Prostate gland (tissue), 2 donors: ENCODE measurements around the gene RSPO3. TPM values are rescaled to one million over a fixed set of nuclear protein-coding genes. Genes with fewer than 3 reads are reported as not detected.

Source experiments
- DNase-seq: peaks from one replicate; pipeline ENCODE4 v3.0.0-alpha.2; 2019; ENCODE audit warnings: low spot score
- H3K27ac ChIP-seq, 2 donors: fragments of 200-600 bp; sonication (generic); 2 replicates each; pipeline ENCODE4 v1.5.1; 2017 to 2019
- H3K27me3 ChIP-seq: fragments of 200-600 bp; sonication (generic); replicated peaks from 2 replicates; pipeline ENCODE4 v1.5.1; 2019; ENCODE audit not compliant: insufficient read depth
- H3K36me3 ChIP-seq, 2 donors: fragments of 200-600 bp; sonication (generic); 1 replicate in 1 of 2; 2 replicates in 1 of 2; pipeline versions ENCODE4 v1.5.1 to v1.8.1; 2017 to 2019
- H3K4me1 ChIP-seq: fragments of 200-600 bp; sonication (generic); replicated peaks from 2 replicates; pipeline ENCODE4 v1.5.1; 2019
- H3K4me3 ChIP-seq, 2 donors: fragments of 200-600 bp; sonication (generic); 2 replicates each; pipeline ENCODE4 v1.5.1; 2017 to 2019
- H3K9me3 ChIP-seq: fragments of 200-600 bp; sonication (generic); 2 replicates; pipeline ENCODE4 v1.5.1; 2017
- CTCF ChIP-seq, 4 experiments: fragments of 200-600 bp in 2 of 4; fragments of 450-650 bp in 2 of 4; sonication (generic) in 2 of 4; IDR thresholded peaks; 1 replicate in 3 of 4; 2 replicates in 1 of 4; pipeline ENCODE4 v1.5.1; 2016 to 2019; ENCODE audit warnings: antibody characterized with exemption in 4 of 4, mild to moderate bottlenecking in 2 of 4, moderate library complexity in 2 of 4
- POLR2A ChIP-seq: fragments of 450-650 bp; IDR thresholded peaks from one replicate; pipeline ENCODE4 v1.6.1; 2016; ENCODE audit warnings: antibody characterized with exemption, mild to moderate bottlenecking
- POLR2AphosphoS5 ChIP-seq: sonication (generic); formaldehyde crosslinking; IDR thresholded peaks from one replicate; pipeline ENCODE4 v1.6.1; 2017; ENCODE audit warnings: antibody characterized with exemption
- WGBS: methylation state at CpG from one replicate; pipeline ENCODE4 v1.1.5; 2018; 5-methylcytosine and 5-hydroxymethylcytosine counted together
- intact Hi-C: fragments of 100-400 bp; cut with DNase I; formaldehyde crosslinking; loops from one replicate; pipeline ENCODE4 v1.14.2; 2022
- total RNA-seq, 2 donors: library from RNA; depleted of rRNA; stranded (reverse); fragments of >200 nt; gene quantifications; one replicate each; pipeline ENCODE4 v1.1.0, GENCODE V29; 2016

The RSPO3 gene
- total RNA-seq, 2 donors from 2014 or later = 1.9 to 4.8 TPM

GRCh38 chr6:127215931-127216330 lies 97.5 kb downstream of the RSPO3 start:
- DNase-seq = no peak
- TF ChIP-seq POLR2AphosphoS5 = no peak
- TF ChIP-seq POLR2A = no peak
- no peak for TF ChIP-seq CTCF (IDR thresholded peaks at IDR 0.05)
- Histone ChIP-seq H3K36me3 (no peaks in the 10 kb centered on the region), H3K27me3 (no peaks in the 10 kb centered on the region), H3K27ac (no peak overlapping the region), H3K4me1 (no peaks in the 10 kb centered on the region), H3K4me3 (no peak overlapping the region), H3K9me3 (no peaks in the 10 kb centered on the region)
- intact Hi-C loops = no loop called here
- 83% methylated on average over 1 of the region's 1 CpG for WGBS

GRCh38 chr6:127216810-127217789 lies 98.6 kb downstream of the RSPO3 start:
- Histone ChIP-seq H3K4me3 (no peak overlapping the region), H3K36me3 (no peaks in the 10 kb centered on the region), H3K4me1 (no peaks in the 10 kb centered on the region), H3K9me3 (no peaks in the 10 kb centered on the region), H3K27ac (no peak overlapping the region), H3K27me3 (no peaks in the 10 kb centered on the region)
- DNase-seq = no peak
- 60% methylated on average over 2 of the region's 2 CpGs for WGBS
- no peak for TF ChIP-seq POLR2A
- no peak for TF ChIP-seq POLR2AphosphoS5
- TF ChIP-seq CTCF (IDR thresholded peaks at IDR 0.05) = no peak
- intact Hi-C loops = no loop called here

GRCh38 chr6:127219869-127220268 lies 101.4 kb downstream of the RSPO3 start:
- no peak for TF ChIP-seq POLR2A
- no peak for TF ChIP-seq POLR2AphosphoS5
- TF ChIP-seq CTCF (IDR thresholded peaks at IDR 0.05) = no peak
- H3K4me1 ChIP-seq = no peaks in the 10 kb centered on the region
- H3K9me3 ChIP-seq = no peaks in the 10 kb centered on the region
- intact Hi-C loops = no loop called here
- no peaks in the 10 kb centered on the region for H3K36me3 ChIP-seq
- WGBS = 89% methylated on average over 1 of the region's 1 CpG
- no peak overlapping the region for H3K27ac ChIP-seq
- no peak overlapping the region for H3K4me3 ChIP-seq
- no peak for DNase-seq
- no peaks in the 10 kb centered on the region for H3K27me3 ChIP-seq

GRCh38 chr6:127221201-127221600 lies 102.7 kb downstream of the RSPO3 start:
- no peak overlapping the region for H3K27ac ChIP-seq
- TF ChIP-seq CTCF (IDR thresholded peaks at IDR 0.05) = no peak
- TF ChIP-seq POLR2A = no peak
- TF ChIP-seq POLR2AphosphoS5 = no peak
- 94% methylated on average over 4 of the region's 4 CpGs for WGBS
- no peaks in the 10 kb centered on the region for H3K27me3 ChIP-seq
- no peaks in the 10 kb centered on the region for H3K36me3 ChIP-seq
- H3K4me1 ChIP-seq = no peaks in the 10 kb centered on the region
- intact Hi-C loops = no loop called here
- no peak for DNase-seq
- no peak overlapping the region for H3K4me3 ChIP-seq
- no peaks in the 10 kb centered on the region for H3K9me3 ChIP-seq

DNA sequence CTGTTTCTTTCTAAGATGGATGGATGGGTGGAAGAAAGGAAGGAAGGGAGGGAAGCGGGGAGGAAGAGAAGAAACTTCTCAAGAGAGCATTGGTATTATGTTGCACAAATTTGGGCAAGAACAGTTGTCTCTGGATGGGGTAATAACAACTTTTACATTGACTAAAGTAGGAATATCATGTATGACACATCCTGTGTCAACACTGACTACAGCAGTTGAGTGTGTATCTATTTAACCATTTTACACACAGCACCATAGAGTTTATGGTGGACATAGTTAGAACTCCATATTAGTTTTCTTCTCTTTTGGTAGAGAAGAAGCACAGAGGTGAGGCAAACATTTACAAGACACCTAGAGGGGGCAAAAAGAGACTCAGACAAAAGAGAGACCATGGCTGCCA lies 103.9 kb downstream of the RSPO3 start:
- Histone ChIP-seq H3K4me1 (no peaks in the 10 kb centered on the region), H3K27me3 (no peaks in the 10 kb centered on the region), H3K27ac (no peak overlapping the region), H3K9me3 (no peaks in the 10 kb centered on the region), H3K36me3 (no peaks in the 10 kb centered on the region), H3K4me3 (no peak overlapping the region)
- DNase-seq = no peak
- intact Hi-C loops = no loop called here
- WGBS = 56% methylated on average over 1 of the region's 1 CpG
- TF ChIP-seq POLR2A = no peak
- no peak for TF ChIP-seq POLR2AphosphoS5
- TF ChIP-seq CTCF (IDR thresholded peaks at IDR 0.05) = no peak
